HG03432 (cell line): ENCODE data around the gene RUNDC3A.
A peak's percentile ranks its signal among the peaks of the same experiment; 100 is the strongest.
"Not testable (repeated sequence)": the region's sequence is repeated elsewhere in the genome, so short reads cannot be mapped to it uniquely, and the experiment has no call there.

Experiments
- ATAC-seq: cut with Tn5 transposase; IDR thresholded peaks from one replicate; pipeline ENCODE4 v1.9.1; 2021; ENCODE audit warnings: mild to moderate bottlenecking, moderate library complexity; ENCODE audit not compliant: unreplicated experiment

Gene RUNDC3A

DNA sequence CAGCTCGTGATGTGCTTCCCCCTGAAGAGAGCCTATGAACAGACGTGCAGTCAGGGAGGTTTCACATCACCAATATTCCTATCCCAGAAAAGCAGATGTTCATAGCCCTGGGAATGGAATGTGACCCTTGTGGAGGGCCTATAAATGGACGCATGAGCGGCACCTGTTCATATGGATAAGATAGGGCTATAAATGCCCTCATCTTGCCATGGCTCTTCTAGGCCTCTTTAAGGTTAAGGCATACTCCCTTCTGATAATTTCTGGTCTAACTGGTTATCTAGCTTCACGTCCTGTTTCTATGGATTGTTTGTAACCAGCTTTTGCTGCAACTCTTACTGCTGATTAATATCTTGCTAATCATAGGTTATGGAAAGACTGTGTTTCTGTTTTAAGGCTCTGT lies 32.2 kb downstream of the RUNDC3A start:
- ATAC-seq, result not testable (repeated sequence)

DNA sequence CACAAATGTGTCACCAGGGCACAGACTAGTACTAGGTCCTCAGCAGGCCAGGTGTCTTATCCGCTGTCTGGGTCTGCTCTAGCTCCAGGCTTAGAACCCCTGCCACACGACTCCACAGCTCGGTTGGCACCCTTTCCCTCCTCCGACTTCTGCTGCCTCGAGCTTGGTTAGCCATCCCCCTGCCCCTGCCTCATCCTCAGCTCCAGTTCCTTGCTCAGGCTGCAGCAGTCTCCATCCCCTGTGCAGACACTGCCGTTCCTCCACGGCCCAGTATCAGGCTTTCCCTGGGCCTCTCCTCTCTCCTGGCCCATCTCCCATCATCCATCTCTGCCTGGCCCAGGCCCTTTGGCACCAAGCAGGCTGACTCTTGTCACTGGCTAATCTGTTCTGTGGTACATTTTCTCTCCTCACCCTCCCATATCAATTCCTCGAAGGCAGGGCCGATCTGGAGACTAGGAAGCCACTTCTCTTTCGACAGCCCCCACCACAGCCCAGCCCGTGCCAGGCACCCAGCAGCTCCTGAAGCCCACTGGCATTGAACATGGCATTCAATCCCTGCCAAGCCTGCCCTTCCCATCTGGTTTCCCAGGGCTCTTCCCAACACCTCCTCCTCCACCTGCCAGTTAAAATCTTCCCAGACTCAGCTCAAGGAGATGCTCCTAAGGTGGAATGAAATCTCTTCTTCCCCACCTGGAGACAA lies 35.3 kb downstream of the RUNDC3A start:
- ATAC-seq, result no peak

DNA sequence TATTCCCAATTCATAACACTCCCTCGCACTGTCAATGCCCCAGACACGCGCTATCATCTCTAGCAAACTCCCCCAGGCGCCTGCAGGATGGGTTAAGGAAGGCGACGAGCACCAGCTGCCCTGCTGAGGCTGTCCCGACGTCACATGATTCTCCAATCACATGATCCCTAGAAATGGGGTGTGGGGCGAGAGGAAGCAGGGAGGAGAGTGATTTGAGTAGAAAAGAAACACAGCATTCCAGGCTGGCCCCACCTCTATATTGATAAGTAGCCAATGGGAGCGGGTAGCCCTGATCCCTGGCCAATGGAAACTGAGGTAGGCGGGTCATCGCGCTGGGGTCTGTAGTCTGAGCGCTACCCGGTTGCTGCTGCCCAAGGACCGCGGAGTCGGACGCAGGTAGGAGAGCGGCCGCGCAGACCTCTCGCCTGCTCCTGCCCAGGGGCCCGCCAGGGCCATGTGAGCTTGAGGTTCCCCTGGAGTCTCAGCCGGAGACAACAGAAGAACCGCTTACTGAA lies 36.6 kb downstream of the RUNDC3A start, which contains the start of gene GRN:
GRN (plus strand) TSS at position 364 of the 515 bp plus-strand sequence. CDS start 3,863 bp downstream, outside the sequence.
- ATAC-seq, result peak; percentile 54

DNA sequence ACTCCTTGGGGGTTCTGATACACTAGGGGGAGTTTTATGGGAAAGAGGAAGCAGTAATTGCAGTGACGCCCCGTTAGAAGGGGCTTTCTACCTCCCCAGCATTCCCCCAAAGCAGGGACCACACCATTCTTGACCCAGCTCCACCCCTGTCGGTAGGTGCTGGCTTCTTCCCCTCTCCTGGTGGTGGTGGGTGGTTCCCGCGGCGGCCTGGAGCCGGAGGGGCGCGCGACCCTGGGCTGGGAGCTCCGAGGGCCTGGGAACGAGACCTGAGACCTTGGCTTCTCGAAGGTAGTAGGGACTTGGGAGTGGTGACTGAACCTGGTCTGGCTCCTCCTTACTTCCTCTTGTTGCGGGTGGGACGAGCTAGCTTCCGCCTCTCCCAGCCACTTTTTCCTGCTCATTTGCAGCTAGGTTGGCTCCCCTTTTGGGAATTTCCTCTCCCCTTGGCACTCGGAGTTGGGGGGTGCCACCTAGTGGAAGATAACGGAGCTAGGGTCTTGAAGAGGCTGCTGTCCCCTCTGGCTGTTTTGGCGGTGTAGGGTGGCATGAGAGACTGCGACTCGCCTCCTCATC lies 37.1 kb downstream of the RUNDC3A start:
- peak; percentile 7 for ATAC-seq

- ATAC-seq, result no peak
Observed at GRCh38 chr17:44346064-44346844, 37.9 kb downstream of the RUNDC3A start.

DNA sequence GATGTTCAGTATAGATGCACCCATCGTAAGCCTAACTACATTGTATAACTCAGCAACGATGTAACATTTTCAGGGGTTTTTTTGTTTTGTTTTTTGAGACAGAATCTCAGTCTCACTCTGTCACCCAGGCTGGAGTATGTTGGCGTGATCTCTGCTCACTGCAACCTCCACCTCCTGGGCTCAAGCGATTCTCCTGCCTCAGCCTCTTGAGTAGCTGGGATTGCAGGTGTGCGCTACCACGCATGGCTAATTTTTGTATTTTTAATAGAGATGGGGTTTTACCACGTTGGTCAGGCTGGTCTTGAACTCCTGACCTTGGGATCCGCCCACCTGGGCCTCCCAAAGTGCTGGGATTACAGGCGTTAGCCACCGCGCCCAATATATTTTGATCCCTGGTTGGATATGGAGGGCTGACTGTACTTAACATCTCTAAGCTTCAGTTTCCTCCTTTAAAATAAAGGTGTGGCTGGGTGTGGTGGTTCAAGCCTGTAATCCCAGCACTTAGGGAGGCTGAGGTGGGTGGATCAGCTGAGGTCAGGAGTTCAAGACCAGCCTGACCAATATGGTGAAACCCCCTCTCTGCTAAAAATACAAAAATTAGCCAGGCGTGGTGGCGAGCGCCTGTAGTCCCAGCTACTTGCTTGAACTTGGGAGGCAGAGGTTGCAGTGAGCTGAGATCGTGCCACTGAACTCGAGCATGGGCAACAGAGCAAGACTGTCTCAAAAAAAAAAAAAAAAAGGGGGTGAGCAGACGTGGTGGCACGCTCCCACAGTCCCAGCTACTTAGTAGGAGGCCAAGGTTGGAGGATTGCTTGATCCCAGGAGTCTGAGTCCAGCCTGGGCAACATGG lies 39.0 kb downstream of the RUNDC3A start:
- not testable (repeated sequence) for ATAC-seq

DNA sequence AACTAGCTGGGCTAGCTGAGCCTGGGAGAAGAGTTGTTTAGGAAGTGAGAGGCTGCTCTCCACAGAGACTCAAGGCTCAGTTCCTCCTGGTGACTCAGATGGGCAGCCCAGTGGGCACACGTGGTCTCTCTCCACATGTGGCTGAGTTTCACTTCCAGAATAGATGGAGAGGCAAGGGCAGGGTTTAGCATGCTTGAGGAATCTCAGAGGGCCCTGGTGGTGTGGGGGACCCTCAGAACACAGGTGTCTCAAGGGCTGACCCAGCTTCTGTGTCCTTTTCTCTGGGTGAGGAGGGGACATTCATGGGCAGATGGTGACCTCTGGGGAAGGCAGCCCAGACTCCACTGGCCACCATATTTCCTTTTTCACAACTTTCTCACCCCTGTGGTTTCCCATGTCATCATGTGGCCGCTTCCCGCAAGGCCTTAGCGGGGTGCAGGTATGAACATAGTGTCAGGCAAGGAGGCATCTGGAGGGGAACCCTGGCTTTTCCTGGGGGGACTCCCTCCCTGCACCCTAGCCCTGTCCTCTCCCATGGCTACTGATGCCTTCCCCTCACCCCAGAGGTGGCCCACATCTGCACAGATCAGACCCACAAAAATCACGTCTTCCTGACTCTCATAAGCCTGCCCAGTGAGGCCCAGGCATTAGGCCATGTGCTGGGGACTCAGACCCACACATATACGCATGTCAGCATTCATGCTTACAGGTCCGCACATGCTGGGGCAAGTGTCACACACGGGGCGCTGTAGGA lies 40.0 kb downstream of the RUNDC3A start:
- ATAC-seq, result peak; percentile 47

- no peak for ATAC-seq
Observed at GRCh38 chr17:44348988-44349364, 40.6 kb downstream of the RUNDC3A start.

DNA sequence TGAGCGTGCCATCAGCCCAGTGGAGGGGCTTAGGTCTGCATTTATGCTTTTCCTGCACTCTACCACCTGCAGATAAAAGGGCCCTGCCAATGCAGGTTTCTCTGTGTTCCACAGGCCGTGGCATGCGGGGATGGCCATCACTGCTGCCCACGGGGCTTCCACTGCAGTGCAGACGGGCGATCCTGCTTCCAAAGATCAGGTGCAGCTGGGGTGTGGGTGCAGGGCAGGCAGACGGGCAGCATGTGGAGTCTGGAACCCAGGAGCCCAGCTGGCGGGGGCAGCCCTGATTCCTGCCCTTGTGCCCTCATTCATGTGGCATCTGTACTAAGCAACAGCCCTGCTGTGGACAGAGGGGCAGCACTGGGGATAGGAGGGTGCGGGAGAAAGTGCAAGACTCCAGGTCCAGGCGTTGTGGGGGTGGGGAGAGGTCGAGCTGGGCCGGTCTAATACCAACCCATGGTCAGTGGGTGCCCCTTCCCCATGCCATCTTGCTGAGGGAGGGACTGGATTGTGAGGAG lies 41.2 kb downstream of the RUNDC3A start:
- no peak for ATAC-seq

DNA sequence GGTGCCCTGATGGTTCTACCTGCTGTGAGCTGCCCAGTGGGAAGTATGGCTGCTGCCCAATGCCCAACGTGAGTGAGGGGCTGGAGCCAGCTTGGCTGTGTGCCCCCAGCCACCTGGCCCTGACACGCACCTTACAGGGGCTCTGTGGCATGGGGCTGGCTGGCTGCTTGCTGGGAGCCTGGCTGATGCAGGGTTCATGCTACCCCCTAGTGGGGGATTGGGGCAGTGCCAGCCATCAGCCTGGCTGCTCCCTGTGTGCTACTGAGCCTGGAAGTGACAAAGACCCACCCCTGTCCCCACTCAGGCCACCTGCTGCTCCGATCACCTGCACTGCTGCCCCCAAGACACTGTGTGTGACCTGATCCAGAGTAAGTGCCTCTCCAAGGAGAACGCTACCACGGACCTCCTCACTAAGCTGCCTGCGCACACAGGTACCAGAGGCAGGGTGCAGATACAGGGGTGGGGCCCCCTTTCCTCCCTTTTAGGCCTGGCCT lies 42.4 kb downstream of the RUNDC3A start:
- ATAC-seq, result no peak

- ATAC-seq, result no peak
Observed at GRCh38 chr17:44351464-44351863, 43.1 kb downstream of the RUNDC3A start.

DNA sequence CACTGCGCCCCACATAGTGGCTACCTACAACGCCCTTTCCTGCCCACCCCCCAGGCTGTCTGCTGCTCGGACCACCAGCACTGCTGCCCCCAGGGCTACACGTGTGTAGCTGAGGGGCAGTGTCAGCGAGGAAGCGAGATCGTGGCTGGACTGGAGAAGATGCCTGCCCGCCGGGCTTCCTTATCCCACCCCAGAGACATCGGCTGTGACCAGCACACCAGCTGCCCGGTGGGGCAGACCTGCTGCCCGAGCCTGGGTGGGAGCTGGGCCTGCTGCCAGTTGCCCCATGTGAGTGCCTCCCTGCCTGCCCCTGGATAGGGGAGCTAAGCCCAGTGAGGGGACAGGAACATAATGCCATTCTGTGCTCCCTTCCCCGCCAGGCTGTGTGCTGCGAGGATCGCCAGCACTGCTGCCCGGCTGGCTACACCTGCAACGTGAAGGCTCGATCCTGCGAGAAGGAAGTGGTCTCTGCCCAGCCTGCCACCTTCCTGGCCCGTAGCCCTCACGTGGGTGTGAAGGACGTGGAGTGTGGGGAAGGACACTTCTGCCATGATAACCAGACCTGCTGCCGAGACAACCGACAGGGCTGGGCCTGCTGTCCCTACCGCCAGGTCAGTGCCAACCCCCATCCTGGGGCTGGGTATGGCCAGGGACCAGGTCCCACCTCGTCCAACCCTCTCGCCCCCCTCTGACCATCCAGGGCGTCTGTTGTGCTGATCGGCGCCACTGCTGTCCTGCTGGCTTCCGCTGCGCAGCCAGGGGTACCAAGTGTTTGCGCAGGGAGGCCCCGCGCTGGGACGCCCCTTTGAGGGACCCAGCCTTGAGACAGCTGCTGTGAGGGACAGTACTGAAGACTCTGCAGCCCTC lies 43.8 kb downstream of the RUNDC3A start:
- ATAC-seq, result no peak

GRCh38 chr17:44352828-44353671 lies 44.6 kb downstream of the RUNDC3A start:
- no peak for ATAC-seq

DNA sequence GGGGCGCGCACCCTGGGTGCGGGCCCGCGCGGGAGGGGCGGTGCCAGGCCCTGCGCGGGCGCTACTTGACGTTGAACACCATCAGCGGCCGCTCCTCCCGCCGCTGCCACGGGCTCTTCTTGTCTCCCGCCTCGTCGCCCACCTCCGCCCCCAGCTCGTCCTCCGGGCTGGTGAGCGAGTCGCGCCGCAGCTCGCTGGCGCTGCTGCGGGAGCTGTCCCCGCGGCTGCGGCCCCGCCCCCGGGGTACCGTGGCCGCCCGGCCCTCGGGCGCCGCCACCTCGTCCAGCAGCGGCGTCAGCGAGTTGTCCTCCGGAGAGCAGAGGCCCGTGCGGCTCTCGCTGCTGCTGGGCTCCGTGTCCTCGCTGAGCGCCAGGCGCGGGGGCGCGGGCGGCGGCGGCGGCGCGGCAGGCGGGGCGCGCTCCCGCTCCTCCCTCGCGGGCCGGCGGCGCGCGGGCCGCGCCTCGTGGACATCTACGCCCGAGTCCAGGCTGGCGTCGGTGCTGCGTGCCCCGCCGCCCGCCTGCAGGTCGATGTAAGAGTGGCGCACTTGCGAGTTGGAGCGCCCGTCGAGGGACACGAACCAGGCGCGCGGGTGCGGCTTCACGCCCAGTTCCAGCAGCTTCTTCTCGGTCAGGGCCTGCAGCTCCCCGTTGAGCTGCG lies 45.4 kb downstream of the RUNDC3A start:
- ATAC-seq, result no peak

- no peak for ATAC-seq
Observed at GRCh38 chr17:44354582-44355561, 46.5 kb downstream of the RUNDC3A start.

DNA sequence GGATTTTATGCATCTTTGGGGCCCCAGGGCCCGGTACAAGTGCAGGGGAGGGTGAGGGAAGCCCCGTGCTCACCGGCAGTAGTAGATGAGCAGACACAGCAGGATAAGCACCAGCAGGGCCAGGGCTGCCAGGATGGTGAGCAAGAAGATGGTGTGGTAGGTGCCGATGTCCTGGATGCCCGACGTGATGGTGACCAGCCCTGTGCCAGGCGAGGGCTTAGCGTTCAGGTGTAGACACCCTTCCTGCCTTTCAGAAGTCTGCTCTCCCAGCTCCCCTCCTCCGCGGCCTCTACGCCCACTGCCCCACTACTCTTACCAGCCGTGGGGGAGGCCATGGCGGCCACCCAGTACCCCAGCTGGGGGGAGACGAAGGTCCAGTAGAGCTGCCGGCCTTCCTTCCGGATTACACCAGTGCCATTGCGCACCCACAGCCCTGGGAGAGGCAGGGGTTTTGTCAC lies 47.3 kb downstream of the RUNDC3A start:
- ATAC-seq, result no peak
